ENCODE measurements around the gene KRT77. TPM values are rescaled to one million over a fixed set of nuclear protein-coding genes. Genes with fewer than 3 reads are reported as not detected.

Gene KRT77
- total RNA-seq, 3 donors from 2014 or later (not counting 1 experiment from before 2014, with no cell fraction given): not detected

DNA sequence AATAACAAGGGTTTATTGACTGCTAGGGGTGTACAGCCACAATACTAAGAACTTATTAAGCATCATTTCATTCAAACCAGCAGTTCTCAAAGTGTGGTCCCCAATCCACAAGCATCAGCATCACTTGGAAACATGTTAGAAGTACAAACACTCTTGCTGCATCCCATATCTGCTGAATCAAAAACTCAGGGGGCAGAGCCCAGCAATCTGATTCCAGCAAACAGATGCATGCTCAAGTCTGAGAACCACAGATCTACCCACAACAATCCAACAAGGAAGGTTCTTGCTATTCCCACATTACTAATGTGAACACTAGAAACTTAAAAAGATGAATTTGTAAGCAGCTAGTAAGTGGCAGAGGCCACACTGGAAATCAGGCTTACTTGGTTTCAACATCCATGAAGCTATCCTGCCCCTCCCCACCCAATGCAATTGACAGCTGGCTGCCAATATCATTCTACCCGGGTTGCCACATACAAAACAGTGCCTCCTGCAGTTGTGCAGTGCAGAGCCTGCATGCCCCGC lies 6.2 kb downstream of the KRT77 start:
- WGBS (ENCODE audit: insufficient coverage): 65% methylated on average over 2 of the region's 2 CpGs
- no peak for DNase-seq
- no peaks in the 10 kb centered on the region for H3K9me3 Mint-ChIP-seq
- TF ChIP-seq, protein P1, sequence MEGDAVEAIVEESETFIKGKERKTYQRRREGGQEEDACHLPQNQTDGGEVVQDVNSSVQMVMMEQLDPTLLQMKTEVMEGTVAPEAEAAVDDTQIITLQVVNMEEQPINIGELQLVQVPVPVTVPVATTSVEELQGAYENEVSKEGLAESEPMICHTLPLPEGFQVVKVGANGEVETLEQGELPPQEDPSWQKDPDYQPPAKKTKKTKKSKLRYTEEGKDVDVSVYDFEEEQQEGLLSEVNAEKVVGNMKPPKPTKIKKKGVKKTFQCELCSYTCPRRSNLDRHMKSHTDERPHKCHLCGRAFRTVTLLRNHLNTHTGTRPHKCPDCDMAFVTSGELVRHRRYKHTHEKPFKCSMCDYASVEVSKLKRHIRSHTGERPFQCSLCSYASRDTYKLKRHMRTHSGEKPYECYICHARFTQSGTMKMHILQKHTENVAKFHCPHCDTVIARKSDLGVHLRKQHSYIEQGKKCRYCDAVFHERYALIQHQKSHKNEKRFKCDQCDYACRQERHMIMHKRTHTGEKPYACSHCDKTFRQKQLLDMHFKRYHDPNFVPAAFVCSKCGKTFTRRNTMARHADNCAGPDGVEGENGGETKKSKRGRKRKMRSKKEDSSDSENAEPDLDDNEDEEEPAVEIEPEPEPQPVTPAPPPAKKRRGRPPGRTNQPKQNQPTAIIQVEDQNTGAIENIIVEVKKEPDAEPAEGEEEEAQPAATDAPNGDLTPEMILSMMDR (IDR thresholded peaks at IDR 0.05): no peak
- H3K4me3 ChIP-seq (ENCODE audit: low read length): no peak overlapping the region
- H3K4me3 Mint-ChIP-seq: no peak overlapping the region
- H3K4me1 ChIP-seq (ENCODE audit: control insufficient read depth, insufficient read depth, low read length): no peaks in the 10 kb centered on the region
- peaks cover 10 to 11% of the 10 kb centered on the region in 2 donors for H3K4me1 Mint-ChIP-seq
- no peak overlapping the region for H3K27ac Mint-ChIP-seq
- no peaks in the 10 kb centered on the region for H3K27me3 ChIP-seq (ENCODE audit: control insufficient read depth, insufficient read depth, low read length)
- peaks cover 15 to 17% of the 10 kb centered on the region in 2 donors for H3K27me3 Mint-ChIP-seq (ENCODE audit: low read depth in 2 of 2)
- H3K36me3 ChIP-seq (ENCODE audit: control insufficient read depth, insufficient read depth, low read length): no peaks in the 10 kb centered on the region
- no peak for ATAC-seq
- no peaks in the 10 kb centered on the region for H3K9me3 ChIP-seq (ENCODE audit: control insufficient read depth, insufficient read depth, low read length)
- H3K36me3 Mint-ChIP-seq: no peaks in the 10 kb centered on the region
- intact Hi-C loops (cut with micrococcal nuclease): no loop called here
- no peak overlapping the region for H3K27ac ChIP-seq (ENCODE audit: low read length)

DNA sequence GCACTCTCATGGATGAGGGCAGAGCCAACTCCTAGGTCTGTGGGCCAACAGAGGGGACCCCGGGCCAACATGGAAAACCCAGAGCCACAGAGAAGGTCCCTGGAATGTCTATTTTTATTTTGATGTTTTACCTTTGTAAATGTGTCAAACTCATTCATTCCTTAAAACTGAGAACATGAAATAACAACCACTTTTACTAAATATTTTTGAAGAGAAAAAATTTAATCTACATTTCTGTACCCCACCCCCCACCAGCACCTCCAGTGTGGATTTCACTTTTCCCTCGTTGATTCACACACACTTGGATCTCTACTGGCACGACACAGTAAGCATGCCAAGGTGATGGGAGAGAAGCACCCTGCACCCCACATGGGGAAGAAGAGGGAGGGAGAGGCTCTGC lies 6.7 kb downstream of the KRT77 start:
- ATAC-seq (no peak), DNase-seq (no peak)
- no peaks in the 10 kb centered on the region for H3K36me3 Mint-ChIP-seq
- H3K27ac ChIP-seq (ENCODE audit: low read length): no peak overlapping the region
- H3K27me3 Mint-ChIP-seq (ENCODE audit: low read depth in 2 of 2): peaks cover 10 to 12% of the 10 kb centered on the region in 2 donors
- no peak overlapping the region for H3K4me3 ChIP-seq (ENCODE audit: low read length)
- H3K27ac Mint-ChIP-seq: no peak overlapping the region
- H3K9me3 ChIP-seq (ENCODE audit: control insufficient read depth, insufficient read depth, low read length): no peaks in the 10 kb centered on the region
- no CpG with 5 or more reads among the region's 3 CpGs for WGBS (ENCODE audit: insufficient coverage)
- intact Hi-C loops (cut with micrococcal nuclease): no loop called here
- no peaks in the 10 kb centered on the region for H3K9me3 Mint-ChIP-seq
- no peaks in the 10 kb centered on the region for H3K27me3 ChIP-seq (ENCODE audit: control insufficient read depth, insufficient read depth, low read length)
- TF ChIP-seq, protein P1 (IDR thresholded peaks at IDR 0.05): no peak
- H3K36me3 ChIP-seq (ENCODE audit: control insufficient read depth, insufficient read depth, low read length): no peaks in the 10 kb centered on the region
- peaks cover 11 to 15% of the 10 kb centered on the region in 2 donors for H3K4me1 Mint-ChIP-seq
- H3K4me1 ChIP-seq (ENCODE audit: control insufficient read depth, insufficient read depth, low read length): peaks cover 2% of the 10 kb centered on the region
- no peak overlapping the region for H3K4me3 Mint-ChIP-seq

DNA sequence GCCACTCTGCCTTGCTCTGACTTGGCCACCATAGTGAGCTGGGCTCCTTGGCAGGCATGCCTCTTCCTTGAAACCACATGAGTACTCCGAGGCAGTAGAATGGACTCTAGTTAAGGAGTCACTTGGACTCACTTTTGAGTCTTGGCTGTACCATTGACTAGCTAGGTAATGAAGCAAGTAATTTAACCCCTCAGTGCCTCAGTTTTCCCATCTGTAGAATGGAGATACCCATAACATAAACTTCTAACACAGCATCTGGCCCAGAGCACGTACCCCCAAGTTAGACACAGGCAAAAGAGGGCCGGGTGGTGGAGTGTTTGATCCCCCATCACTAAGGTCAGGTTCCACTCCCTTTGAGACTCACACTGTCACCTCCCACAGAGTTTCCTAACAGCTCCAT lies 8.3 kb downstream of the KRT77 start:
- intact Hi-C loops (cut with micrococcal nuclease): no loop called here
- TF ChIP-seq, protein P1 (IDR thresholded peaks at IDR 0.05): no peak
- WGBS (ENCODE audit: insufficient coverage): 94% methylated on average over 3 of the region's 3 CpGs

DNA sequence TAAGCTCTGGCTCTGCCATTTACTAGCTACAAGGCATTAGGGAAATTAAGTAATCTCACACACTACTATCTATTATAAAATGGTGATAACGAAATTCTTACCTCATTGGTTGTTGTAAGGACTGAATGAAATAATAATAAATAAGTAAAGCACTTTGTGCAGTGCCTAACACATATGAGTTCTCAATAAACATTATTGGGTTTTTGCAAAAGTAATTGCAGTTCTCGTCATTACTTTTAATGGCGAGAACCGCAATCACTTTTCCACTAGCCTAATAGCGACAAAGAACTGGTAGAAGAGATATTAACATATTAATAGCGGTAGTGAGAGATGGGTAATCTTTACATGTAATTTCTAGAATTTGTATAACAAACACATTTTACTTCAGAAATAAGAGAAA lies 9.2 kb downstream of the KRT77 start:
- Histone ChIP-seq H3K27me3 (ENCODE audit: control insufficient read depth, insufficient read depth, low read length) (peaks cover 4% of the 10 kb centered on the region), H3K27ac (ENCODE audit: low read length) (no peak overlapping the region), H3K9me3 (ENCODE audit: control insufficient read depth, insufficient read depth, low read length) (no peaks in the 10 kb centered on the region), H3K36me3 (ENCODE audit: control insufficient read depth, insufficient read depth, low read length) (no peaks in the 10 kb centered on the region), H3K4me1 (ENCODE audit: control insufficient read depth, insufficient read depth, low read length) (peaks cover 12% of the 10 kb centered on the region), H3K4me3 (ENCODE audit: low read length) (no peak overlapping the region)
- H3K4me1 Mint-ChIP-seq: peaks cover 23 to 30% of the 10 kb centered on the region in 2 donors
- intact Hi-C loops (cut with micrococcal nuclease): no loop called here
- DNase-seq: no peak
- H3K27ac Mint-ChIP-seq: no peak overlapping the region
- TF ChIP-seq, protein P1 (IDR thresholded peaks at IDR 0.05): no peak
- no peak overlapping the region for H3K4me3 Mint-ChIP-seq
- H3K36me3 Mint-ChIP-seq: no peaks in the 10 kb centered on the region
- no peaks in the 10 kb centered on the region for H3K9me3 Mint-ChIP-seq
- ATAC-seq: no peak
- WGBS (ENCODE audit: insufficient coverage): no CpG with 5 or more reads among the region's 6 CpGs
- peaks cover 0 to 12% of the 10 kb centered on the region in 2 donors for H3K27me3 Mint-ChIP-seq (ENCODE audit: low read depth in 2 of 2)

More for the DNA sequence above, 8.3 kb downstream of the KRT77 start:
- H3K27me3 ChIP-seq (ENCODE audit: control insufficient read depth, insufficient read depth, low read length): peaks cover 2% of the 10 kb centered on the region
- H3K27ac ChIP-seq (ENCODE audit: low read length): no peak overlapping the region
- Mint-ChIP-seq H3K4me3 (no peak overlapping the region), H3K27me3 (ENCODE audit: low read depth in 2 of 2) (peaks cover 5 to 10% of the 10 kb centered on the region in 2 donors), H3K36me3 (no peaks in the 10 kb centered on the region), H3K9me3 (no peaks in the 10 kb centered on the region), H3K4me1 (peaks cover 23 to 26% of the 10 kb centered on the region in 2 donors), H3K27ac (no peak overlapping the region)
- H3K36me3 ChIP-seq (ENCODE audit: control insufficient read depth, insufficient read depth, low read length): no peaks in the 10 kb centered on the region
- H3K4me3 ChIP-seq (ENCODE audit: low read length): no peak overlapping the region
- no peaks in the 10 kb centered on the region for H3K9me3 ChIP-seq (ENCODE audit: control insufficient read depth, insufficient read depth, low read length)
- DNase-seq (no peak), ATAC-seq (no peak)
- H3K4me1 ChIP-seq (ENCODE audit: control insufficient read depth, insufficient read depth, low read length): peaks cover 12% of the 10 kb centered on the region

Measured in natural killer cell (primary cell).